Measurements from ENCODE around the gene HEXIM1. TPM values are rescaled to one million over a fixed set of nuclear protein-coding genes. Genes with fewer than 3 reads are reported as not detected.
A peak's percentile ranks its signal among the peaks of the same experiment; 100 is the strongest.

The HEXIM1 gene
- total and polyA plus RNA-seq, 2 experiments from 2014 or later, result 9.2 to 10.9 TPM

DNA sequence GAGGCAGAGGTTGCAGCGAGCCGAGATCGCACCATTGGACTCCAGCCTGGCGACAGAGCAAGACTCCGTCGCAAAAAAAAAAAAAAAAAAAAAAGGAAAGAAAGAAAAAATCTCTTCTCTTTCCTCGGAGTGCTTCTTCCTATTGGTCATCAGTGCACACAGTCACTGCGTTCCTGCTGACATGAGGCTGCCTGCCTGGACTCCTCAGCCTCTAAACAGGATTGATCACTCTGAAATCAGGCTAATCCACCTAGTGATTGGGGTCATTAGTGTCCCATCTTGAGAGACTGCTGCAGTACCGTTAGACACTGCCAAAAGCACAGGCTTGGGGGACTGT lies 46.8 kb upstream of the HEXIM1 start:
- H4K20me1 ChIP-seq (replicated peaks; ENCODE audit: insufficient read depth), result peaks cover 24% of the 10 kb centered on the region
- no peak overlapping the region for H2AFZ ChIP-seq
- TF ChIP-seq EZH2 (IDR thresholded peaks at IDR 0.05; ENCODE audit: low read depth, unreplicated experiment) (no peak), CREB1 (CRISPR knock-in tag; IDR thresholded peaks at IDR 0.05; ENCODE audit: low read depth) (no peak), NANOG (IDR thresholded peaks at IDR 0.05; ENCODE audit: borderline replicate concordance) (no peak), ZNF114 (CRISPR knock-in tag; IDR thresholded peaks at IDR 0.05) (no peak), ZNF331 (CRISPR knock-in tag; IDR thresholded peaks at IDR 0.05; ENCODE audit: low read depth) (no peak), POLR2AphosphoS5 (IDR thresholded peaks at IDR 0.05; ENCODE audit: low read depth) (no peak), EZH2phosphoT487 (IDR thresholded peaks at IDR 0.05; ENCODE audit: unreplicated experiment) (no peak), JUNB (IDR thresholded peaks at IDR 0.05; ENCODE audit: unreplicated experiment) (no peak), STAT1 (IDR thresholded peaks at IDR 0.05; ENCODE audit: unreplicated experiment) (no peak)
- TF ChIP-seq, protein P1, sequence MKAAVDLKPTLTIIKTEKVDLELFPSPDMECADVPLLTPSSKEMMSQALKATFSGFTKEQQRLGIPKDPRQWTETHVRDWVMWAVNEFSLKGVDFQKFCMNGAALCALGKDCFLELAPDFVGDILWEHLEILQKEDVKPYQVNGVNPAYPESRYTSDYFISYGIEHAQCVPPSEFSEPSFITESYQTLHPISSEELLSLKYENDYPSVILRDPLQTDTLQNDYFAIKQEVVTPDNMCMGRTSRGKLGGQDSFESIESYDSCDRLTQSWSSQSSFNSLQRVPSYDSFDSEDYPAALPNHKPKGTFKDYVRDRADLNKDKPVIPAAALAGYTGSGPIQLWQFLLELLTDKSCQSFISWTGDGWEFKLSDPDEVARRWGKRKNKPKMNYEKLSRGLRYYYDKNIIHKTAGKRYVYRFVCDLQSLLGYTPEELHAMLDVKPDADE (IDR thresholded peaks at IDR 0.05), result no peak
- TF ChIP-seq, protein P2, sequence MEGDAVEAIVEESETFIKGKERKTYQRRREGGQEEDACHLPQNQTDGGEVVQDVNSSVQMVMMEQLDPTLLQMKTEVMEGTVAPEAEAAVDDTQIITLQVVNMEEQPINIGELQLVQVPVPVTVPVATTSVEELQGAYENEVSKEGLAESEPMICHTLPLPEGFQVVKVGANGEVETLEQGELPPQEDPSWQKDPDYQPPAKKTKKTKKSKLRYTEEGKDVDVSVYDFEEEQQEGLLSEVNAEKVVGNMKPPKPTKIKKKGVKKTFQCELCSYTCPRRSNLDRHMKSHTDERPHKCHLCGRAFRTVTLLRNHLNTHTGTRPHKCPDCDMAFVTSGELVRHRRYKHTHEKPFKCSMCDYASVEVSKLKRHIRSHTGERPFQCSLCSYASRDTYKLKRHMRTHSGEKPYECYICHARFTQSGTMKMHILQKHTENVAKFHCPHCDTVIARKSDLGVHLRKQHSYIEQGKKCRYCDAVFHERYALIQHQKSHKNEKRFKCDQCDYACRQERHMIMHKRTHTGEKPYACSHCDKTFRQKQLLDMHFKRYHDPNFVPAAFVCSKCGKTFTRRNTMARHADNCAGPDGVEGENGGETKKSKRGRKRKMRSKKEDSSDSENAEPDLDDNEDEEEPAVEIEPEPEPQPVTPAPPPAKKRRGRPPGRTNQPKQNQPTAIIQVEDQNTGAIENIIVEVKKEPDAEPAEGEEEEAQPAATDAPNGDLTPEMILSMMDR (conservative IDR thresholded peaks at IDR 0.05; ENCODE audit: low read depth in 2 of 2), result no peak
- TF ChIP-seq, protein P3, sequence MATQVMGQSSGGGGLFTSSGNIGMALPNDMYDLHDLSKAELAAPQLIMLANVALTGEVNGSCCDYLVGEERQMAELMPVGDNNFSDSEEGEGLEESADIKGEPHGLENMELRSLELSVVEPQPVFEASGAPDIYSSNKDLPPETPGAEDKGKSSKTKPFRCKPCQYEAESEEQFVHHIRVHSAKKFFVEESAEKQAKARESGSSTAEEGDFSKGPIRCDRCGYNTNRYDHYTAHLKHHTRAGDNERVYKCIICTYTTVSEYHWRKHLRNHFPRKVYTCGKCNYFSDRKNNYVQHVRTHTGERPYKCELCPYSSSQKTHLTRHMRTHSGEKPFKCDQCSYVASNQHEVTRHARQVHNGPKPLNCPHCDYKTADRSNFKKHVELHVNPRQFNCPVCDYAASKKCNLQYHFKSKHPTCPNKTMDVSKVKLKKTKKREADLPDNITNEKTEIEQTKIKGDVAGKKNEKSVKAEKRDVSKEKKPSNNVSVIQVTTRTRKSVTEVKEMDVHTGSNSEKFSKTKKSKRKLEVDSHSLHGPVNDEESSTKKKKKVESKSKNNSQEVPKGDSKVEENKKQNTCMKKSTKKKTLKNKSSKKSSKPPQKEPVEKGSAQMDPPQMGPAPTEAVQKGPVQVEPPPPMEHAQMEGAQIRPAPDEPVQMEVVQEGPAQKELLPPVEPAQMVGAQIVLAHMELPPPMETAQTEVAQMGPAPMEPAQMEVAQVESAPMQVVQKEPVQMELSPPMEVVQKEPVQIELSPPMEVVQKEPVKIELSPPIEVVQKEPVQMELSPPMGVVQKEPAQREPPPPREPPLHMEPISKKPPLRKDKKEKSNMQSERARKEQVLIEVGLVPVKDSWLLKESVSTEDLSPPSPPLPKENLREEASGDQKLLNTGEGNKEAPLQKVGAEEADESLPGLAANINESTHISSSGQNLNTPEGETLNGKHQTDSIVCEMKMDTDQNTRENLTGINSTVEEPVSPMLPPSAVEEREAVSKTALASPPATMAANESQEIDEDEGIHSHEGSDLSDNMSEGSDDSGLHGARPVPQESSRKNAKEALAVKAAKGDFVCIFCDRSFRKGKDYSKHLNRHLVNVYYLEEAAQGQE (IDR thresholded peaks at IDR 0.05; ENCODE audit: unreplicated experiment), result no peak
- TF ChIP-seq, protein P4, sequence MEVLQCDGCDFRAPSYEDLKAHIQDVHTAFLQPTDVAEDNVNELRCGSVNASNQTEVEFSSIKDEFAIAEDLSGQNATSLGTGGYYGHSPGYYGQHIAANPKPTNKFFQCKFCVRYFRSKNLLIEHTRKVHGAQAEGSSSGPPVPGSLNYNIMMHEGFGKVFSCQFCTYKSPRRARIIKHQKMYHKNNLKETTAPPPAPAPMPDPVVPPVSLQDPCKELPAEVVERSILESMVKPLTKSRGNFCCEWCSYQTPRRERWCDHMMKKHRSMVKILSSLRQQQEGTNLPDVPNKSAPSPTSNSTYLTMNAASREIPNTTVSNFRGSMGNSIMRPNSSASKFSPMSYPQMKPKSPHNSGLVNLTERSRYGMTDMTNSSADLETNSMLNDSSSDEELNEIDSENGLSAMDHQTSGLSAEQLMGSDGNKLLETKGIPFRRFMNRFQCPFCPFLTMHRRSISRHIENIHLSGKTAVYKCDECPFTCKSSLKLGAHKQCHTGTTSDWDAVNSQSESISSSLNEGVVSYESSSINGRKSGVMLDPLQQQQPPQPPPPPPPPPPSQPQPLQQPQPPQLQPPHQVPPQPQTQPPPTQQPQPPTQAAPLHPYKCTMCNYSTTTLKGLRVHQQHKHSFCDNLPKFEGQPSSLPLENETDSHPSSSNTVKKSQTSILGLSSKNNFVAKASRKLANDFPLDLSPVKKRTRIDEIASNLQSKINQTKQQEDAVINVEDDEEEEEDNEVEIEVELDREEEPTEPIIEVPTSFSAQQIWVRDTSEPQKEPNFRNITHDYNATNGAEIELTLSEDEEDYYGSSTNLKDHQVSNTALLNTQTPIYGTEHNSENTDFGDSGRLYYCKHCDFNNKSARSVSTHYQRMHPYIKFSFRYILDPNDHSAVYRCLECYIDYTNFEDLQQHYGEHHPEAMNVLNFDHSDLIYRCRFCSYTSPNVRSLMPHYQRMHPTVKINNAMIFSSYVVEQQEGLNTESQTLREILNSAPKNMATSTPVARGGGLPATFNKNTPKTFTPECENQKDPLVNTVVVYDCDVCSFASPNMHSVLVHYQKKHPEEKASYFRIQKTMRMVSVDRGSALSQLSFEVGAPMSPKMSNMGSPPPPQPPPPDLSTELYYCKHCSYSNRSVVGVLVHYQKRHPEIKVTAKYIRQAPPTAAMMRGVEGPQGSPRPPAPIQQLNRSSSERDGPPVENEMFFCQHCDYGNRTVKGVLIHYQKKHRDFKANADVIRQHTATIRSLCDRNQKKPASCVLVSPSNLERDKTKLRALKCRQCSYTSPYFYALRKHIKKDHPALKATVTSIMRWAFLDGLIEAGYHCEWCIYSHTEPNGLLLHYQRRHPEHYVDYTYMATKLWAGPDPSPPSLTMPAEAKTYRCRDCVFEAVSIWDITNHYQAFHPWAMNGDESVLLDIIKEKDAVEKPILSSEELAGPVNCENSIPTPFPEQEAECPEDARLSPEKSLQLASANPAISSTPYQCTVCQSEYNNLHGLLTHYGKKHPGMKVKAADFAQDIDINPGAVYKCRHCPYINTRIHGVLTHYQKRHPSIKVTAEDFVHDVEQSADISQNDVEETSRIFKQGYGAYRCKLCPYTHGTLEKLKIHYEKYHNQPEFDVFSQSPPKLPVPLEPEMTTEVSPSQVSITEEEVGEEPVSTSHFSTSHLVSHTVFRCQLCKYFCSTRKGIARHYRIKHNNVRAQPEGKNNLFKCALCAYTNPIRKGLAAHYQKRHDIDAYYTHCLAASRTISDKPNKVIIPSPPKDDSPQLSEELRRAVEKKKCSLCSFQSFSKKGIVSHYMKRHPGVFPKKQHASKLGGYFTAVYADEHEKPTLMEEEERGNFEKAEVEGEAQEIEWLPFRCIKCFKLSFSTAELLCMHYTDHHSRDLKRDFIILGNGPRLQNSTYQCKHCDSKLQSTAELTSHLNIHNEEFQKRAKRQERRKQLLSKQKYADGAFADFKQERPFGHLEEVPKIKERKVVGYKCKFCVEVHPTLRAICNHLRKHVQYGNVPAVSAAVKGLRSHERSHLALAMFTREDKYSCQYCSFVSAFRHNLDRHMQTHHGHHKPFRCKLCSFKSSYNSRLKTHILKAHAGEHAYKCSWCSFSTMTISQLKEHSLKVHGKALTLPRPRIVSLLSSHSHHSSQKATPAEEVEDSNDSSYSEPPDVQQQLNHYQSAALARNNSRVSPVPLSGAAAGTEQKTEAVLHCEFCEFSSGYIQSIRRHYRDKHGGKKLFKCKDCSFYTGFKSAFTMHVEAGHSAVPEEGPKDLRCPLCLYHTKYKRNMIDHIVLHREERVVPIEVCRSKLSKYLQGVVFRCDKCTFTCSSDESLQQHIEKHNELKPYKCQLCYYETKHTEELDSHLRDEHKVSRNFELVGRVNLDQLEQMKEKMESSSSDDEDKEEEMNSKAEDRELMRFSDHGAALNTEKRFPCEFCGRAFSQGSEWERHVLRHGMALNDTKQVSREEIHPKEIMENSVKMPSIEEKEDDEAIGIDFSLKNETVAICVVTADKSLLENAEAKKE (CRISPR knock-in tag; IDR thresholded peaks at IDR 0.05), result no peak
- no peak for DNase-seq (ENCODE audit: low spot score)
- H3K36me3 Mint-ChIP-seq (ENCODE audit: low read depth), result peaks cover 85% of the 10 kb centered on the region
- H3K4me2 ChIP-seq, result no peak overlapping the region
- H3F3A ChIP-seq (replicated peaks; ENCODE audit: low read depth), result peaks cover 17% of the 10 kb centered on the region
- H3K4me1 Mint-ChIP-seq, result peaks cover 6% of the 10 kb centered on the region
- H3K4me3 ChIP-seq, result no peak overlapping the region
- no peak overlapping the region for H3K4me3 Mint-ChIP-seq
- peaks cover 63% of the 10 kb centered on the region for H3K36me3 ChIP-seq (ENCODE audit: insufficient read depth)
- 0 out of 2 replicates have a peak overlapping the region, but pooled peaks have one; percentile 52 for H3K27ac Mint-ChIP-seq
- H3K27ac ChIP-seq (ENCODE audit: low read depth), result no peak overlapping the region
- H3K27me3 Mint-ChIP-seq (ENCODE audit: insufficient read depth, low read depth, poor library complexity), result peaks cover 16% of the 10 kb centered on the region
- no peaks in the 10 kb centered on the region for H3K27me3 ChIP-seq (ENCODE audit: insufficient read depth)
- no peak for ATAC-seq
- H3K9me3 Mint-ChIP-seq, result no peaks in the 10 kb centered on the region; the same call in 2 of the 3 replicates
- no peaks in the 10 kb centered on the region for H3K79me2 ChIP-seq (replicated peaks; ENCODE audit: insufficient read depth)
- H3K4me1 ChIP-seq (ENCODE audit: insufficient read depth), result no peaks in the 10 kb centered on the region
- no peaks in the 10 kb centered on the region for H3K9me2 ChIP-seq (ENCODE audit: insufficient read depth)
